Measurements from ENCODE around the gene CBLN2.

CBLN2 gene

GRCh38 chr18:72542342-72542741 is 1.8 kb downstream of the CBLN2 start:
- TF ChIP-seq ZNF701 (tag by site-specific recombination; IDR thresholded peaks at IDR 0.05) = no peak
- no peak for TF ChIP-seq ZNF335 (tag by site-specific recombination; conservative IDR thresholded peaks at IDR 0.05)
- no peak for TF ChIP-seq HOXD13 (CRISPR knock-in tag; IDR thresholded peaks at IDR 0.05; ENCODE audit: borderline replicate concordance)
- TF ChIP-seq ZNF473 (tag by site-specific recombination; IDR thresholded peaks at IDR 0.05) = no peak
- TF ChIP-seq ZBTB7A (tag by site-specific recombination; IDR thresholded peaks at IDR 0.05; ENCODE audit: low read depth) = no peak
- Histone ChIP-seq H3K9me3 (ENCODE audit: control insufficient read depth, insufficient read depth, low read depth, low read length) (no peaks in the 10 kb centered on the region), H3K36me3 (ENCODE audit: control insufficient read depth in 2 of 2, insufficient read depth in 1 of 2, low read length in 2 of 2) (no peaks in the 10 kb centered on the region), H3K4me3 (ENCODE audit: low read depth, low read length) (peak overlapping the region; percentile 24), H3K4me1 (ENCODE audit: control insufficient read depth, insufficient read depth, low read length) (no peaks in the 10 kb centered on the region), H3K27ac (ENCODE audit: extremely low read depth, low read depth, low read length) (no peak overlapping the region)
- CTCF ChIA-PET = interaction anchor here (0.6 to 0.7 kb wide), 2 partner anchors 374 to 1253 kb away, joined by 3 to 6 read pairs; no protein-coding TSS in a partner anchor
- POLR2A ChIA-PET = no interaction called here

GRCh38 chr18:72541871-72542332 is 2.2 kb downstream of the CBLN2 start:
- peak overlapping the region; percentile 24 for H3K4me3 ChIP-seq (ENCODE audit: low read depth, low read length)
- ChIA-PET CTCF (no interaction called here), POLR2A (no interaction called here)
- H3K4me1 ChIP-seq (ENCODE audit: control insufficient read depth, insufficient read depth, low read length) = no peaks in the 10 kb centered on the region
- H3K36me3 ChIP-seq (ENCODE audit: control insufficient read depth in 2 of 2, insufficient read depth in 1 of 2, low read length in 2 of 2) = no peaks in the 10 kb centered on the region
- no peak for TF ChIP-seq SCRT2 (tag by site-specific recombination; IDR thresholded peaks at IDR 0.05)
- TF ChIP-seq HOXD13 (CRISPR knock-in tag; IDR thresholded peaks at IDR 0.05; ENCODE audit: borderline replicate concordance) = no peak
- no peak for TF ChIP-seq ZXDB (tag by site-specific recombination; IDR thresholded peaks at IDR 0.05)
- no peak for TF ChIP-seq ZBTB44 (tag by site-specific recombination; IDR thresholded peaks at IDR 0.05)
- TF ChIP-seq ZNF2 (tag by site-specific recombination; IDR thresholded peaks at IDR 0.05) = no peak
- TF ChIP-seq HOXC10 (CRISPR knock-in tag; IDR thresholded peaks at IDR 0.05) = no peak
- no peak for TF ChIP-seq ZNF747 (tag by site-specific recombination; IDR thresholded peaks at IDR 0.05)
- TF ChIP-seq ZNF155 (tag by site-specific recombination; IDR thresholded peaks at IDR 0.05) = no peak
- no peak for TF ChIP-seq ZNF658 (tag by site-specific recombination; IDR thresholded peaks at IDR 0.05)
- no peak for TF ChIP-seq SP2 (tag by site-specific recombination; IDR thresholded peaks at IDR 0.05)
- no peak for TF ChIP-seq ZNF529 (tag by site-specific recombination; IDR thresholded peaks at IDR 0.05; ENCODE audit: insufficient replicate concordance)
- TF ChIP-seq ZNF548 (tag by site-specific recombination; IDR thresholded peaks at IDR 0.05) = no peak
- TF ChIP-seq ZNF621 (tag by site-specific recombination; IDR thresholded peaks at IDR 0.05) = no peak
- TF ChIP-seq ZNF629 (tag by site-specific recombination; IDR thresholded peaks at IDR 0.05) = no peak
- no peak for TF ChIP-seq KLF1 (tag by site-specific recombination; IDR thresholded peaks at IDR 0.05)
- no peak for TF ChIP-seq KLF8 (tag by site-specific recombination; IDR thresholded peaks at IDR 0.05)
- no peaks in the 10 kb centered on the region for H3K9me3 ChIP-seq (ENCODE audit: control insufficient read depth, insufficient read depth, low read depth, low read length)
- H3K27ac ChIP-seq (ENCODE audit: extremely low read depth, low read depth, low read length) = no peak overlapping the region

GRCh38 chr18:72539901-72540300 is 4.2 kb downstream of the CBLN2 start:
- Histone ChIP-seq H3K36me3 (ENCODE audit: control insufficient read depth in 2 of 2, insufficient read depth in 1 of 2, low read length in 2 of 2) (no peaks in the 10 kb centered on the region), H3K27ac (ENCODE audit: extremely low read depth, low read depth, low read length) (no peak overlapping the region), H3K9me3 (ENCODE audit: control insufficient read depth, insufficient read depth, low read depth, low read length) (no peaks in the 10 kb centered on the region), H3K4me3 (ENCODE audit: low read depth, low read length) (no peak overlapping the region), H3K4me1 (ENCODE audit: control insufficient read depth, insufficient read depth, low read length) (no peaks in the 10 kb centered on the region)
- ChIA-PET POLR2A (no interaction called here), CTCF (no interaction called here)
- TF ChIP-seq ZFHX2 (tag by site-specific recombination; conservative IDR thresholded peaks at IDR 0.05) (no peak), PRDM10 (tag by site-specific recombination; IDR thresholded peaks at IDR 0.05) (no peak), ZNF18 (tag by site-specific recombination; IDR thresholded peaks at IDR 0.05) (no peak), ZNF664 (tag by site-specific recombination; IDR thresholded peaks at IDR 0.05) (no peak), GLIS2 (tag by site-specific recombination; IDR thresholded peaks at IDR 0.05) (no peak), ZBTB26 (tag by site-specific recombination; optimal IDR thresholded peaks at IDR 0.05) (no peak), ZBTB1 (tag by site-specific recombination; IDR thresholded peaks at IDR 0.05) (no peak)
